Stimulated activated CD8-positive, alpha-beta memory T cell treated with anti-CD3 and anti-CD28 coated beads, Interleukin-12 subunit alpha, Interleukin-12 subunit beta, amount 100 ng/mL, for 24 hours (primary cell): ENCODE measurements around the gene KCNT1.

Source experiments
- DNase-seq: peaks from one replicate; pipeline ENCODE4 v3.0.0-alpha.2; 2020; ENCODE audit errors: extremely low read depth

KCNT1 gene

GRCh38 chr9:135745686-135746324 is 43.8 kb downstream of the KCNT1 start:
- DNase-seq = no peak

GRCh38 chr9:135746565-135746964 is 44.6 kb downstream of the KCNT1 start:
- no peak for DNase-seq

GRCh38 chr9:135747311-135747710 is 45.3 kb downstream of the KCNT1 start:
- no peak for DNase-seq

GRCh38 chr9:135748676-135749075 is 46.7 kb downstream of the KCNT1 start:
- DNase-seq = no peak

- no peak for DNase-seq
Observed at GRCh38 chr9:135749171-135750045, 47.4 kb downstream of the KCNT1 start.

- DNase-seq = no peak
Observed at GRCh38 chr9:135750786-135751185, 48.8 kb downstream of the KCNT1 start.

GRCh38 chr9:135751501-135751900 is 49.5 kb downstream of the KCNT1 start:
- no peak for DNase-seq

GRCh38 chr9:135752281-135753204 is 50.6 kb downstream of the KCNT1 start:
- DNase-seq = no peak

GRCh38 chr9:135753391-135754105 is 51.6 kb downstream of the KCNT1 start:
- DNase-seq = no peak

- DNase-seq = no peak
Observed at GRCh38 chr9:135756576-135756975, 54.6 kb downstream of the KCNT1 start.

GRCh38 chr9:135757356-135757755 is 55.4 kb downstream of the KCNT1 start:
- DNase-seq = no peak

- DNase-seq = no peak
Observed at GRCh38 chr9:135758056-135758455, 56.1 kb downstream of the KCNT1 start.

GRCh38 chr9:135758870-135759269 is 56.9 kb downstream of the KCNT1 start:
- no peak for DNase-seq

- no peak for DNase-seq
Observed at GRCh38 chr9:135759676-135760300, 57.8 kb downstream of the KCNT1 start.

- no peak for DNase-seq
Observed at GRCh38 chr9:135760465-135760864, 58.5 kb downstream of the KCNT1 start.

- no peak for DNase-seq
Observed at GRCh38 chr9:135761150-135761844, 59.3 kb downstream of the KCNT1 start.

GRCh38 chr9:135761845-135762168 is 59.8 kb downstream of the KCNT1 start:
- no peak for DNase-seq

GRCh38 chr9:135762921-135763320 is 60.9 kb downstream of the KCNT1 start:
- no peak for DNase-seq

- DNase-seq = no peak
Observed at GRCh38 chr9:135763716-135764446, 61.9 kb downstream of the KCNT1 start.

- DNase-seq = no peak
Observed at GRCh38 chr9:135764731-135765130, 62.7 kb downstream of the KCNT1 start.
